DMS114 treated with DMSO at 0.1 percent for 48 hours (cell line): ENCODE results near the gene GUSB.
"Not testable (repeated sequence)": the region's sequence is repeated elsewhere in the genome, so short reads cannot be mapped to it uniquely, and the experiment has no call there.

Experiments used
- DNase-seq: peaks from one replicate; lab custom pipeline; 2025; ENCODE audit not compliant: unreplicated experiment; lab: John Stamatoyannopoulos, UW

Gene GUSB

GRCh38 chr7:65975814-65976445, 6.1 kb downstream of the GUSB start:
- DNase-seq, result no peak

GRCh38 chr7:65974876-65975275, 7.1 kb downstream of the GUSB start:
- no peak for DNase-seq

DNA sequence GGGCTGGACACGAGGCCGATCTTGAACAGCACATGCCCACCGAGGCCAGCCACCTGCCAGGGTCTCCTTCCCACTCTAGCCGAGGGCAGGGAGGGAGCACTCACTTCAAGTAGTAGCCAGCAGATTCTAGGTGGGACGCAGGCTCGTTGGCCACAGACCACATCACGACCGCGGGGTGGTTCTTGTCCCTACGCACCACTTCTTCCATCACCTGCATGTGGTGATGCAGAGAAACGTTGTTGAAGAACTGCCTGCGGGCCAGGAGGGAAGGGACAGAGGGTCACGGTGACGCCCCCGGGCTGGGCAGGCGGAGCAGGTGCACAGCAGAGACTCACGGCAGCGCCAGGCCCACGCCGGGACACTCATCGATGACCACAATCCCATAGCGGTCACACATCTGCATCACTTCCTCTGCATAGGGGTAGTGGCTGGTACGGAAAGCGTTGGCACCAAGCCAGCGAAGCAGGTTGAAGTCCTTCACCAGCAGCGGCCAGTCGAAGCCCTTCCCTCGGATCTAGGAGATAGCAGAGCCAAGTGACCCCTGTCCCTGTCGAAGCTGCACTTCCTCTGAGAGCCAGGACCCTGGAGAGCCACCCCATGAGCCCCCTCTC, 7.7 kb downstream of the GUSB start:
- no peak for DNase-seq

DNA sequence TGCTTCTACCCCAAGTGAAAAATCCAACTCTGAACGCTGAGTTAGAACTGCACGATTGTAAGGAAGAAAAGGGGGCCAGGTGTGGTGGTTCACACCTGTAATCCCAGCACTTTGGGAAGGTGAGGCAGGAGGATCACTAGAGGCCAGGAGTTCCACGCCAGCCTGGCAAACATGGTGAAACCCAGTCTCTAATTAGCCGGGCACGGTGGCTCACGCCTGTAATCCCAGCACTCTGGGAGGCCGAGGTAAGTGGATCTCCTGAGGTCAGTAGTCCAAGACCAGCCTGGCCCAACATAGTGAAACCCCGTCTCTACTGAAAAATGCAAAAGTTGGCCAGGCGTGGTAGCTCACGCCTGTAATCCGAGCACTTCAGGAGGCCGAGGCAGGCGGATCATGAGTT, 9.0 kb downstream of the GUSB start:
- no peak for DNase-seq

DNA sequence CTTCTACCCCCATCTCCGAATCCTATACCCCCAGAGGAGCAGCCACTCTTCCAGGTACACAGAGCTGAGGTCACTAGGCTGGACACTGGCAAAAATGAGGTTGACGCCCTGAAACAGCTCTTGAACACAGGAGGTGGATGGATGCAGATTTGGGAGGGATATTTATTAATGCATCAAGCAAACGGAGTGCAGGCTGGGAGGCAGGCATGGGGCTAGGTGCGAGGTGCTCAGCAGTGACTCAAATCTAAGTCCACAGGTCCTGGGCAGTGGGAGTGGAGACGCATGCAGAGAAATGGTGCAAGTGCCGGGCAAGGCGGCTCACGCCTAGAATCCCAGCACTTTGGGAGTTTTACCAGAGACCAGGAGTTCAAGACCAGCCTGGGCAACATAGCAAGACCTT, 11.0 kb downstream of the GUSB start:
- no peak for DNase-seq

- no peak for DNase-seq
Observed at GRCh38 chr7:65968256-65969185, 13.5 kb downstream of the GUSB start.

DNA sequence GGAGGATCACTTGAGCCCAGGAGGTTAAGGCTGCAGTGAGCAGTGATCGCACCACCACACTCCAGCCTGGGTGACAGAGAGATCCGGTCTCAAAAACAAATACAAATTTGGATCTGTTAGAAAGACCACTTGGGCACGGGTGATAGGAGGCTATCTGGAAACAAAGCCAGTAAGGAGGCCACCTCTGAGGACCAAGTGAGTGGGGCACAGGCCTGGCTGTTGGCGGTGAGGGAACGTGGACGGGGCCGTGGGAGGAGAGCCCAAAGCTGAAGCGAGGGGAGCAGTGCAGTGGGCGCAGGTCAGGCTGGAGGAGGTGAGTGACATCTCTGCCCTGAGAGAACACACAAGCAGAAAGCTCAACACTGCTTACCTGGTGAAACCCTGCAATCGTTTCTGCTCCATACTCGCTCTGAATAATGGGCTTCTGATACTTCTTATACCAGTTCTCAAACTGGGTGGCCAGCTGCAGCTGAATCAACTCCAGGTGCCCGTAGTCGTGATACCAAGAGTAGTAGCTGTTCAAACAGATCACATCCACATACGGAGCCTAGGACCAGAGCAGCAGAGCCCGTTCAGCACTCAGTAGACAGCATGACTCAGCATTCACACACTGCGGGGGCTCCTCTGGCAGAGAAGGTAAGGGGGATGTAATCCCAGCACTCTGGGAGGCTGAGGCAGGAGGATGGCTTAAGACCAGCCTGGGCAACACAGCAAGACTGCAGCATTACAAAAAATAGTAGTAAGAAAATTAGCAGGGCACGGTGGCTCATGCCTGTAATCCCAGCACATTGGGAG, 14.5 kb downstream of the GUSB start:
- DNase-seq, result no peak

DNA sequence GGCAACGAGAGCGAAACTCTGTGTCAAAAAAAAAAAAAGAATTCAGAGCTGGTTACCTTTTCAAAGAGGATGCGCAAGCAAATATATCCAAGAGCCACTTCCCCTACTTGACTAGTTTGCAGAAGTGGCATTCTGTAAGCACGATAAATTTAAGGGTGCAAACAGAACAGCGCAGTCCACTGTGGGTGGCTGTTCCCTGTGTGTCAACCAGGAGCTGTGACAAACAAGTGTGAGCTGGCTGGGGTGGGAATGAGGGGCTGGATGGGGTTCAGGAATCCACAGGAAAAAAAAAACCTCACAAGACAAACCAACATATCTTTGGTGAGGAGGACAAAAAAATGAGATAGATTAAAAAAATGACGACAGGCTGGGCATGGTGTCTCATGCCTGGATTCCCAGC, 15.9 kb downstream of the GUSB start:
- no peak for DNase-seq

GRCh38 chr7:65964671-65965070, 17.3 kb downstream of the GUSB start:
- not testable (repeated sequence) for DNase-seq

- no peak for DNase-seq
Observed at GRCh38 chr7:65962033-65962432, 20.0 kb downstream of the GUSB start.

DNA sequence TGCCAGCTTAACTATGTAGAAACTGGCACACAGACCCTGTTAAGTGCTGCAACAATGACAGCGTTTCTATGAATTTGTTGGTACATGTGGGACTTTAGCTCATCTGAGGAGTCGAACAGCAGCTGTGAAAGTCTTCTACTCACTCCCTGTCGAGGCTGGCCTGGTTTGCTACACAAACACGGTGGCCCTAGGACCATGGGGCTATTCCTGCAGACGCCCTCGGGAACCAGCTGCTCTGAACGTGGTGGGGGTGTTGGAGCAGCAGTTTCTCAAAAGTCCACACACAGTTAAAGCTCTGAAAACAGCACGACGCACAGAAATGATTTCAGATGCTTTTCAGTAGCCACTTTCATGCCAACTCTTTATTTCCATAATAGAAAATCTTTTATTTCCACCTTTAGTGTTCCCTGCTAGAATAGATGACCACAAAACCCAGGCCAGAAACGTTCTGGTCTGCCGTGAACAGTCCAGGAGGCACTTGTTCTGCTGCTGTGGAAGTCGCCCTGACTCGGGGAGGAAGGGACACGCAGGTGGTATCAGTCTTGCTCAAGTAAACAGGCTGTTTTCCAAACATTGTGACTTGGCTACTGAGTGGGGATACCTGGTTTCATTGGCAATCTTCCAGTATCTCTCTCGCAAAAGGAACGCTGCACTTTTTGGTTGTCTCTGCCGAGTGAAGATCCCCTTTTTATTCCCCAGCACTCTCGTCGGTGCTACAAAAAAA, 21.5 kb downstream of the GUSB start:
- no peak for DNase-seq

GRCh38 chr7:65955718-65956117, 26.3 kb downstream of the GUSB start:
- DNase-seq, result no peak

DNA sequence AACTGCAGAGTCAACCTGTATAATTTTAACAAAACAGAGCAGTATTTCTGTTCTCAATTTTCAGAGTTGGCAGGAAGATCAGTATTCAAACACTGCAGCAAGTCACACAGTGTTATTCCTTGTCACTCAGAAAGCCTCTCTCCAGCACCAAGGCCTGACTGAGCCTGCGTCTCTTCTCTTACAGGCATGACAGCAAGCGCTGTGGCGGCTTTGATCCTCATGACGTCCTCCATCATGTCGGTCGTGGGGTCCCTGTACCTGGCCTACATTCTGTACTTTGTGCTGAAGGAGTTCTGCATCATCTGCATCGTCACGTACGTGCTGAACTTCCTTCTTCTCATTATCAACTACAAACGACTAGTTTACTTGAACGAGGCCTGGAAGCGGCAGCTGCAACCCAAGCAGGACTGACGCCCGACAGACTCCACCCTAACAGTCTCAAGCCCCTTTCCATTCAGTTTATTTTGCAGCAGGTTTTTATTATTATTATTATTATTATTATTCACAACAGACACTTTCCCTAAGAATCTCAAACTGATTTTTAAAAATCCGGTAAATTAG, 28.0 kb downstream of the GUSB start:
- DNase-seq, result no peak

- no peak for DNase-seq
Observed at GRCh38 chr7:65953001-65953720, 28.9 kb downstream of the GUSB start.

- DNase-seq, result no peak
Observed at GRCh38 chr7:65951837-65952578, 30.0 kb downstream of the GUSB start.

- DNase-seq, result no peak
Observed at GRCh38 chr7:65946904-65947303, 35.1 kb downstream of the GUSB start.

DNA sequence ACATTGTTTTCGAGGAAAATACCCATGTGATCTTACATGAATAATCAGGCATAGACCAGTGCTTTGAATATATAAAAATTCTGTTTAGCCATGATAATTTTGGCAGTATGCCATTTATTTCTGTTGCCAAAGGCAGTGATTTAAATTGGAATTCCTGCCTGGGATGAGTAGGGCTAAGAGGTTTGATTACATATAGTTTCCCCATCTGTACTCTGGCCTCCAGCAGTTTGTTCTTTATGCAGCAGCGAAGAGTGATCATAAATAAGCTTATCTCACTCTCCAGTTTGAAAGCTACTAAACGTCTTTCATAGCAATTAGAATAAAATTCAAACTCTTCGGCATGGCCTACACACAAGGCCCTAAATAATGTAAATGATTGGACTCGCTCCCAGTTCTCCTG, 36.2 kb downstream of the GUSB start:
- not testable (repeated sequence) for DNase-seq

GRCh38 chr7:65938336-65938895, 43.6 kb downstream of the GUSB start:
- no peak for DNase-seq

DNA sequence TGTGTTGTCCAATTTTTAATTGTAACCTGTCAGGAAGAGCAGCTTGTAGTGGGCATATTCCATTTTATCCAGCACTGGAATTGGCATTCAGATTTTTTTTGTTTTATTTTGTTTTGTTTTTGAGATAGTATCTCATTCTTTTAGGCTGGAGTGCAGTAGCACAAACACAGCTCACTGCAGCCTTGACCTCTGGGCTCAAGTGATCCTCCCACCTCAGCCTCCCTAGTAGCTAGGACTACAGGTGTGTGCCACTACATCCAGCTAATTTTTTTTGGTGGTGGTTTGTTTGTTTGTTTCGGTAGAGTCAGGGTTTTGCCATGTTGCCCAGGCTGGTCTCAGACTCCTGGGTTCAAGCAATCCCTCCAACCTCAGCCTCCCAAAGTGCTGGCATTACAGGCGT, 44.7 kb downstream of the GUSB start:
- DNase-seq, result no peak
